Activated CD4-positive, alpha-beta T cell treated with anti-CD3 and anti-CD28 coated beads for 4 hours (primary cell): ENCODE measurements around the gene FSIP1.
A peak's percentile ranks its signal among the peaks of the same experiment; 100 is the strongest.

Source experiments
- DNase-seq, 2 donors: peaks; one replicate each; pipeline ENCODE4 v3.0.0-alpha.2; 2020

FSIP1 gene

DNA sequence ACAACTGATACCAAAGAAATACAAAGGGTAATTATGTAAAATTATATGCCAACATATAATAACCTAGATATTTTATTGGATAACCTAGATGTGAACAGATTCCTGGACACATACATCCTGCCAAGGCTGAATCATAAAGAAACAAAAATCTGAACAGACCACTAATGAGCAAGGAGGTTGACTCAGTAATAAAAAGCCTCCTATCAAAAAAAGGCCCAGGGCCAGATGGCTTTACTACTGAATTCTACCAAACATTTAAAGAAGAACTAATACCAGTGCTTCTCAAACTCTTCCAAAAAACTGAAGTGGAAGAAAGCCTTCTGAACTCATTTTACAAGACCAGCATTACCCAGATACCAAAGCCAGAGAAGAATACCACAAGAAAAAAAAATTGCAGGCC lies 169.4 kb downstream of the FSIP1 start:
- DNase-seq = no peak

- DNase-seq = no peak
These were observed 172.0 kb downstream of the FSIP1 start for GRCh38 chr15:39610665-39611064.

DNA sequence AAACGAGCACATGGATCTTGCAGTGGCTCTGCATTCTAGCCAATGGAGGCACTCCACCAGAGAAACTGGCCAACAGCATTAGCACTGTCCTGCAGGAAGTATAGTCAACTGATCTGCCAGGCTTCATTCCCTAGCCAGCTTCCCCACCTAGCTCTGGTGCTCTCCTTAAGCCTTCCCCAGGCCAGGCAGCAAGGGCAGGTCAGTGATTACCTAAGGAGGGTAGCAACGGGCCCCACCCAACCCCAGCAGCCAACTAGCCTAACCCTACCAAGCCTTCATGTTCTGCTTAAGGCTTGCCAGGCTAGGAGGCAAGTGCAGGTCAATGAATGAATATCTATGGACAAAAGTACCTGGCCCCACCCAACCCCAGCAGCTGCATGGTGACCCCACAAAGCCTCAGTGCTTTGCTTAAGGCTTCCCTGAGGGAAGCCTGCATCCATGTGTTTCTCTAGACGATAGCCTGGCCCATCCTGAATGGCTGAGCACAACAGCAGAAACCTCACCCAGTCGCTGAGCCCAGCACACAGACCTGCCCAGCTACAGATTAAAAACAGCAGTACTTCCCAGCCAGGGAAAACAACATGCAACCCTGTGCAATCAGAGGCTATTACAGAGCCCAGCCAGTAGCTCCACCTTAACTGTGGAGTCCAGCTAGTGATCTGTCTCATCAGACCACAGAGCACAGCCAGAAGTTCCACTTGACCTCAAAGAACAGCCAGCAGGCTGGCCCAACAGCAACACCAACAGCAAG lies 173.3 kb downstream of the FSIP1 start:
- no peak for DNase-seq

DNA sequence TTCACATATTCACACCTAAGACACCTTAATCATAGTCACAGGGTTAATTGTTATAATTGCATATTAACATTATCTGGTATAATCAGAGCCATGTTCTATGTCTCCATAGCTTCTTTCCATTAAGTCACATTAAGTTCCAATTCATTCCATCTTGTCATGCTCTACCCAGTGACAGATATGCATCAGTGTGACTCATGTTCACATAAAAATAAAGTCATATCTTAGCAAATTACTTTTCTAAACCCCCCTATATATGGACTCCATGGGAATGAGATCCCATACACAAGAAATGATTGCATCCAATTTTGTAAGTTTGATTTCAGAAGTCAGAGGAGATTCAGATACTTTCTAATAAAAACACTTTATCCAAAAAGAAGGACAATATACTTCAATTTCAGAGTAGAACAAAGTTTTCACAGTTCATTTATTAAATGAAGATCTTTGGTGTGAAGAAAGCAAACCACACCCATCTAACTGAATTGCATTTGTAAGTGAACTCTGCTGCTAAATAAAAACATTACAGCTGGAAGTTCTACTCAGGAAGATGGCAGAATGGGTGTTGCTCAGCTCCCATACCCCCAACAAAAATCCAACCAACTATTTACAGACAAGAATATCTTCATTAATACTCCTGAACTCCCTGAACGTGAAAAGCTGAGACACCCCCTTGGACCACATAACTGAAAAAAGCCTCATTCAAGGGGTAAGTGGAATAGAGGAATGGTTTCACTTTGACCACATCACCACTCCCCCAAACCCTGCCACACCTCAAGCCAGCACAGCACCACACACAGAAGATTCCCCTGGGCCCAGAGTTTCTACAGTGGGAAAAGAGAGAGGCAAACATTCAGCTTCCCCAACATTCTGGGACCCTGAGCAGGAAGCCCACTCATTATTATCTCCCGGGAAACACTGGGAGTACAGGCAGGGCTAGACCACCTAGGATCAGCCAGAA lies 174.2 kb downstream of the FSIP1 start:
- no peak for DNase-seq

- no peak for DNase-seq
These were observed 177.5 kb downstream of the FSIP1 start for GRCh38 chr15:39605146-39605545.

- DNase-seq = no peak
These were observed 180.5 kb downstream of the FSIP1 start for GRCh38 chr15:39602143-39602542.

DNA sequence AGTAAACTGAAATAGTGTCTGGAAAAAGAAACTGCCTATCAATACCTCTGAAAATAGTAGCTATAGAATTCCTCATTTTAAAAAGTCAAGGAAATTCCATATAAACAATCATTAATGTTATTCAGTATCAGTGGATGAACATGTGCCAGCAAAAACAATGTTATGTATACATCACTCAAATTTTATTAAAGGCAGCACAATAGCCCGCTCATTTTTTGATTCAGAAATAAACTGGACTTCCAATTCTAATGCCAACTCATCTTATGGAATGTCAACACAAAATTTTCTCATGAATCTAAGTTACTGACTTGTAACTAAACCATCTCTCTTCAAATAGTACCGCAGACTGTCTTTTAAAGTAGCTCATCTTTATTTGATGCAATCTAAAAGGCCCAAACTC lies 182.8 kb downstream of the FSIP1 start:
- DNase-seq = no peak

DNA sequence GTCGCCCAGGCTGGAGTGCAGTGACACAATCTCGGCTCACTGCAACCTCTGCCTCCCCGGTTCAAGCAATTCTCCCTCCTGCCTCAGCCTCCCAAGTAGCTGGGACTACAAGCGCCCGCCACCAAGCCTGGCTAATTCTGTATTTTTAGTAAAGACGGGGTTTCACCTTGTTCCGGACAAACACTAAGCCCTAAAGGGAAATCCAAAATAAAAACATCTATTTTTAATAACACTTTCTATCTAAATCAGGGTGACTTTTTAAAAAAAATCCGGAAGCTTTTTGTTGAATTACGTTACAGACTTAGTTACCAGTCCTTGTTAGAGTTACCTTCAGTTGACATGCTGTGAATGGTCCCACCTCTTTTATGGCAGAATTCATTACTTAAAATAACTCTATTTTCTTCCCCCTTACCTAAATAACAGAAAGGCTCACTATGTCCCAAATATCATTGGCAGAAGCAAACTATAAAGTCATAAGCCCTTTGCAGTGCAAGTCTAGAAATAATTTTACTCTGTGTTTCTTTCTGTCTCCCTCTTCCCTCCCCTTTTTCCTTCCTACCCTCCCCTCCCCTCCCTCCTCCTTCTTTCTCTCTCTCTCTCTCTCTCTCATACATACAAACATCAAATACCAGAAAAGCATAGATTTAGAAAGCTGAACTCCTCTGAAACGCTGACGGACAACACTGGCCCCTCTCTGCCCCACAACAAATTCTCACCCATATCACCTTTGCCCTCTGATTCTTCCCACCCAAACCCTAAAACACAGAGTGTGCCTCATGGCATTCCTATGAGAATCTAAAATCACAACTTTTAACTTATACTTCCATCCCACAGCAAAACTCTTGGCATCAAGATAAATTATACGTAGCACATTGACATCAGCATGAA lies 183.4 kb downstream of the FSIP1 start:
- no peak for DNase-seq

GRCh38 chr15:39598186-39598850 lies 184.3 kb downstream of the FSIP1 start:
- no peak for DNase-seq

DNA sequence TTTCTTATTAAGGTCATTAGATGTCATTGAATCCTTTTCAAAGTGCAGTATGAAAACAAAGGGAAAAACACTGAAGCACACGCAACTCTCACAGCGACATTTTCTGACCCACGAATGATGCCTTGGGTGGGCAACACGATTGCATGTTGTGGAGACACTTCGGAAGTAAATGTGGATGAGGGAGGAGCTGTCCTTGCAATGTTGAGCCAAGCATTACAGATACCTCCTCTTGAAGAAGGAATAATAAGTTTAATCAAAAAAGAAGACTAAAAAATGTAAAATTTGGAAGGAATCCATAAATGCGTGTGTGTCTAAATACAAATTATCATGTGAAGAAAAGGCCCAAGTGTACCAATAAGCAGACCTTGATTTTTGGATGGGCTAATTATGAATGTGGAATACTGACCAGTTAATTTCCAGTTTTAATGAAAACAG lies 184.9 kb downstream of the FSIP1 start:
- no peak for DNase-seq

DNA sequence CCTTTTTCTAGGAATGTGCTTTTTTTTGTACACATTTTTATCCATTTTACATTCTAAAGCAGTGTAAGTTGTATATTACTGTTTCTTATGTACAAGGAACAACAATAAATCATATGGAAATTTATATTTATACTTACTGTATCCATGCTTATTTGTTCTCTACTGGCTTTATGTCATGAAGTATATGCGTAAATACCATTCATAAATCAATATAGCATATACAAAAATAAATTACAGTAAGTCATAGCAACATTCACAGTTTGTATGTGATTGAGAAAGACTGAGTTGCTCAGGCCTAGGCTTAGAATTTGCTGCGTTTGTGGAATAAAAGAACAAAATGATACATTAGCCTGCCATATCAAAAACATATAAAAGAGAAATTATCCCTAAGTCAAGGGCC lies 185.3 kb downstream of the FSIP1 start:
- no peak for DNase-seq

GRCh38 chr15:39596358-39597051 lies 186.1 kb downstream of the FSIP1 start:
- no peak for DNase-seq

- DNase-seq = no peak
These were observed 187.1 kb downstream of the FSIP1 start for GRCh38 chr15:39595338-39596221.

DNA sequence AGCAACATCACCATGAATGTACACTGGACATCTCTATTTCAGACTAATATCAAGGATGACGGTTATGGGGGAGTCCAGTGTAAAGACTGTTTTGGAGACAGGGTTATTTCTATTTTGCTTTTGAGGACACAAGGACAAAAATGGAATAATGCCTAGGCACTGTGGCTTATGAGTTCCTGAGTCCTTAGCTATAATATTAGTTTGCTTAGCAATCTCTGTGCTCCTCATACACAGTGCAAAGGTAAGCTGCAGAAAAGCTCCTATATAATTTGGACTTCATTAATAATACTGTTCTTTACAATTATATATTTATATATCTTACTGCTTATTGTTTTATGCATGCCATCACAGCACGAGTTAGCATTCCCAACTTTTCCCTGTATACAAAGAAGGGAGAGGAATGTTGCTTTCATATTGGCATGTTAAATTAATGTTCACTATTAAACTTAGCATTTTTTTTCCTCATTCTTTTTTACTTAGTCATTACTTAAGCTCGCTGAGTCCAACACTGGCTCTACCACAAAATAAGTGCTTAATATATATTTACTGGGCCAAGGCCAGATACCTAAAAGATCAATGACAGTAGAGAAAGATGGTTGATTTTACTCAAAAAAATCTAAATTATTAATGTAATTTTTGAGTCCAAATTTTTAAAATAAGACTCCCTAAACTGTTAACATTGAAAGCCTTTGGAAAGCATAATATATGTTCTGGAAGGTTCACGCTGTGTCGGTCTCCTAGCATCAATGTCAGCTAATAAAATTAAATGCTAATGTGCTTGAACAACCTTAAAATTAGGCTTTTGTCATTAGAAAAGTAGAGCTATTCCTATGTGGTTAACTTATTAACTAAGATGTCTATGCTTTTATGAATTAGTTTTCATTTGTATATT lies 187.9 kb downstream of the FSIP1 start:
- DNase-seq = no peak

DNA sequence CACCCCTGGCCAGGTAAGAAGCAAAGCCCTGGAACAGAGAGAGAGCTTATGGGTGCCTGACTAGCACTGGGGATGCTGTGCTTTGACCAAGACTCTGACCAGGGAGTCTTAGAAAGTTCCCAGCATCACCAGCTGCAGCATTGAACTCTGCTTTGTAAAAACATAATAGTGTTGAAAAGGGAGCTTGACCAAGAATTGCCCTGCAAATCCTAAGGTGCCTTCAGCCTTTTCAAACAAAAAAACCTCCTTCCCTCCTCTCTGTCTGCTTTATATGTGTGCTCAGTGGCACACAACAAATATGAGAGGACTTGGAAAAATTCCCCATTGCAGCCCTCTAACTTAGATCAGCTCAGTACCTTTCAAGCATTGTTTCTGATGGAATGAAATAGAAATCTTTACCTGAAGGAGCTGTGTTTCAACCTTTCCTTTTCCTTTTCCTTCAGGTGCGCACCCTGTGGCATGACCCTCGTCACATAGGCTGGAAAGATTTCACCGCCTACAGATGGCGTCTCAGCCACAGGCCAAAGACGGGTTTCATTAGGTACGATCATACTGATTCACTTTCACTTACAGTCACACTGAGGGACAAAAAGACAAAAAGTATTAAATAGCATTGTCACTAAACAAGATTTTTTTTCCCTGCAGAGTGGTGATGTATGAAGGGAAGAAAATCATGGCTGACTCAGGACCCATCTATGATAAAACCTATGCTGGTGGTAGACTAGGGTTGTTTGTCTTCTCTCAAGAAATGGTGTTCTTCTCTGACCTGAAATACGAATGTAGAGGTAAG lies 188.8 kb downstream of the FSIP1 start:
- DNase-seq = peak in 1 of 2 donors; percentile 25

- DNase-seq = no peak
These were observed 189.5 kb downstream of the FSIP1 start for GRCh38 chr15:39593071-39593655.

- no peak for DNase-seq
These were observed 190.1 kb downstream of the FSIP1 start for GRCh38 chr15:39592500-39592899.

GRCh38 chr15:39591896-39592315 lies 190.7 kb downstream of the FSIP1 start:
- no peak for DNase-seq
